Cardiac muscle cell (in vitro differentiated cells and primary cell): Measurements from ENCODE around the gene TMOD1. TPM values are rescaled to one million over a fixed set of nuclear protein-coding genes. Genes with fewer than 3 reads are reported as not detected.

Experiments
- DNase-seq, 2 donors: peaks; one replicate each; pipeline versions ENCODE4 v3.0.0 to v3.0.0-alpha.2; 2010 to 2017; ENCODE audit warnings: low read depth in 1 of 2, low spot score in 1 of 2
- H3K27ac ChIP-seq: fragments of 200-600 bp; sonication (generic); 2 replicates; pipeline ENCODE4 v1.5.1; 2016
- H3K27me3 ChIP-seq: fragments of 200-600 bp; sonication (generic); 2 replicates; pipeline ENCODE4 v1.6.0; 2016; ENCODE audit warnings: control low read depth
- H3K36me3 ChIP-seq: fragments of 200-600 bp; sonication (generic); 2 replicates; pipeline ENCODE4 v1.5.1; 2016; ENCODE audit warnings: control low read depth
- H3K4me1 ChIP-seq: fragments of 200-600 bp; sonication (generic); 2 replicates; pipeline ENCODE4 v1.8.1; 2017; ENCODE audit warnings: low read depth, mild to moderate bottlenecking, mixed run types
- H3K4me3 ChIP-seq: fragments of 200-600 bp; sonication (generic); 2 replicates; pipeline ENCODE4 v1.5.1; 2016; ENCODE audit warnings: mild to moderate bottlenecking
- H3K9me3 ChIP-seq: fragments of 200-600 bp; sonication (generic); 2 replicates; pipeline ENCODE4 v1.5.1; 2017; ENCODE audit warnings: low read depth, mild to moderate bottlenecking, control low read depth
- CTCF ChIP-seq: IDR thresholded peaks from 2 replicates; pipeline ENCODE4 v1.5.1; 2012; ENCODE audit warnings: low read depth, mild to moderate bottlenecking, low read length
- polyA plus RNA-seq: library from polyadenylated mRNA; unstranded; fragments of >200 nt; fragmentation: Nextera tagmentation; extraction: Ambion mirVana; gene quantifications from 2 replicates; pipeline ENCODE4 v1.2.1, GENCODE V29; 2016
- total RNA-seq: library from RNA; depleted of rRNA; stranded (reverse); fragments of >200 nt; gene quantifications from 2 replicates; pipeline ENCODE4 v1.2.3, GENCODE V29; 2016

TMOD1 gene
- total and polyA plus RNA-seq, 2 experiments from 2014 or later, result 75.7 to 168 TPM

DNA sequence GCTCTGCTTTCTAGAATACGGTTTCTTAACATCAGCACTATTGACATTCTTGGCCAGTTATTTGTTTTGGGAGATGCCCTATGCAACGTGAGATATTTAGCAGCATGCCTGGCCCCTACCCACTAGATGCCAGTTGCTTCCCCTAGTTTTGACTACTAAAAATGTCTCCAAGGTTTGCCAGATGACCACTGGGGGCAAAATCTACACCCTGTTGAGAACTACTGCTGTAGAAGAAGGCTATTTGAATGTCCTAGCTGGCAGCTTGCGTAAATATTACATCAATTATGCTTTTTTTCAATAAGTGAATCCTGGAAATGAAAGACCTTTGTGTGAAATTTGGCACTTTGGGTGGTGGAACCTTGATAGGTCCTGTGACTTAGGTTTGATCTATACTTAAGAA is 137.2 kb downstream of the TMOD1 start:
- H3K9me3 ChIP-seq, result no peaks in the 10 kb centered on the region
- H3K4me3 ChIP-seq, result no peak overlapping the region
- peaks cover 24% of the 10 kb centered on the region for H3K4me1 ChIP-seq
- H3K27me3 ChIP-seq, result no peaks in the 10 kb centered on the region
- no peak for TF ChIP-seq CTCF
- H3K27ac ChIP-seq, result peak overlapping the region; percentile 25
- peaks cover 16% of the 10 kb centered on the region for H3K36me3 ChIP-seq
- peak in 1 of 2 donors; percentile 3 for DNase-seq

DNA sequence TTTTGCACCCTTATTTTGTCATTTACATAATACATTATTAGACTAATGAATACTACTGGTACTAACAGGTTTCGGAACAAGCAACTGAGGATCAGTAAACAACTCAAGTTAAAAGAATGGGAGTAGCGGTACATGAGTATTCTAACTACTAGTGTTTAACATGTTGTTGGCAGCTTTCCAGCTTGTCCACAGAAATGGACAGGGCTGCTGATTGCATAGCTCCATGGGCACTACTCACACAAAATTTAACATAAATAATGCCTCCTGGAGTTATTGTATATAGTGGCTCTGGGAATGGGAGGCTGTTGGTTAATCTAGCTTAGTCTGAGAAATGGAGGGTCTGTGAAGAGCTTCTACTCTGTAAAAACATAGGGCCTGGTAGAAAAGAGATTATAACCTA is 138.9 kb downstream of the TMOD1 start:
- Histone ChIP-seq H3K27me3 (no peaks in the 10 kb centered on the region), H3K36me3 (peaks cover 32% of the 10 kb centered on the region), H3K4me3 (no peak overlapping the region), H3K9me3 (no peaks in the 10 kb centered on the region), H3K27ac (no peak overlapping the region), H3K4me1 (peaks cover 18% of the 10 kb centered on the region)
- DNase-seq, result peak; percentile 18 to 53
- TF ChIP-seq CTCF, result no peak

DNA sequence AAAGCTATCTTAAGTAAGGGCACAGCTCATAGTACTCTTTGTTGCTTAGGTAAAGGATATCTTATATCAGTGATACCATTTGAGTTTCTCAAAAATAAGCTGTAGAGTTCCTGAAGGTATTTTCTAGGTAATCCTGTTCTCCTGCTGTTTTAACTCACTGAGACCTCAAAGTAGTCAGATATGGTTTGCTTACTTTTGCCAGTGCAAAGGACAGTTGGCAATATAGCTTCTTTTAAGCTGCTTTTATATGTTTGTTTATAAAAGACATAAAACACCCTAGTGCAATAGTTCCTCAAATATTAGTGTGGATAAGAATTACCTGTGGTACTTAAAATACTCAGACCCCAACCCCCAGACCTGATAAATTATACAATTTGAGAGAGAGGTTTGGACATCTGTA is 144.3 kb downstream of the TMOD1 start:
- no peak overlapping the region for H3K4me3 ChIP-seq
- no peaks in the 10 kb centered on the region for H3K9me3 ChIP-seq
- no peak overlapping the region for H3K27ac ChIP-seq
- H3K36me3 ChIP-seq, result peaks cover 76% of the 10 kb centered on the region
- DNase-seq, result no peak
- H3K4me1 ChIP-seq, result no peaks in the 10 kb centered on the region
- no peaks in the 10 kb centered on the region for H3K27me3 ChIP-seq
- TF ChIP-seq CTCF, result no peak

DNA sequence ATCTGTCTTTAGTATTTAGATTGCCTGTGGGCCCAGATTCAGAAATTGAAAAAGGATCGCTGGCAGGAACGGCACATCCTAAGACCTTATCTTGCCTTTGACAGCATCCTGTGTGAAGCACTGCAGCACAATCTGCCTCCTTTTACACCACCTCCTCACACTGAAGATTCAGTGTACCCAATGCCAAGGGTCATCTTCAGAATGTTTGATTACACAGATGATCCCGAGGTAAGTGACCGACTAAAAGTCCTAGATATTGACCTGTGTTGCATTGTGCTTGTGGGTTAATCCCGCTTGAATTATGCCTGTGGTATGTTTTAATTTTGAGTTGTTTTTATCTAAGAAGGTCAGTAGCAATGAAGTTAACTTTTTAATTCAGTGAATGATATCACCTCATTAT is 146.5 kb downstream of the TMOD1 start:
- TF ChIP-seq CTCF, result no peak
- peaks cover 81% of the 10 kb centered on the region for H3K36me3 ChIP-seq
- H3K4me3 ChIP-seq, result no peak overlapping the region
- no peaks in the 10 kb centered on the region for H3K9me3 ChIP-seq
- H3K27ac ChIP-seq, result no peak overlapping the region
- H3K27me3 ChIP-seq, result no peaks in the 10 kb centered on the region
- no peak for DNase-seq
- no peaks in the 10 kb centered on the region for H3K4me1 ChIP-seq

Other genes with a start within 250 kb of the TMOD1 start
- gene CCDC180, start 194.0 kb upstream of the TMOD1 start, total RNA-seq, result 3.7 and 15.7 TPM in 2 replicates
- gene CCDC180, start 194.0 kb upstream of the TMOD1 start, polyA plus RNA-seq, result 3.8 and 5.1 TPM in 2 replicates
- 3.3 and 4.5 TPM in 2 replicates for gene TDRD7, start 89.6 kb upstream of the TMOD1 start, total RNA-seq
- gene TDRD7, start 89.6 kb upstream of the TMOD1 start, polyA plus RNA-seq, result 2.8 and 4.2 TPM in 2 replicates
- 22.6 and 25.9 TPM in 2 replicates for gene TSTD2, start 131.7 kb downstream of the TMOD1 start, total RNA-seq
- 14.6 and 17.2 TPM in 2 replicates for gene TSTD2, start 131.7 kb downstream of the TMOD1 start, polyA plus RNA-seq
- 22.1 and 26.6 TPM in 2 replicates for gene NCBP1, start 132.2 kb downstream of the TMOD1 start, total RNA-seq
- 34.4 and 39.2 TPM in 2 replicates for gene NCBP1, start 132.2 kb downstream of the TMOD1 start, polyA plus RNA-seq
- 16.0 and 21.1 TPM in 2 replicates for gene XPA, start 195.7 kb downstream of the TMOD1 start, total RNA-seq
- gene XPA, start 195.7 kb downstream of the TMOD1 start, polyA plus RNA-seq, result 29.2 and 31.5 TPM in 2 replicates